ENCODE measurements around the gene SLC50A1.
"Not testable (repeated sequence)": the region's sequence is repeated elsewhere in the genome, so short reads cannot be mapped to it uniquely, and the experiment has no call there.

SLC50A1 gene

GRCh38 chr1:155166051-155166470 is 30.4 kb downstream of the SLC50A1 start:
- Histone ChIP-seq H3K4me3 (ENCODE audit: low read depth, low read length) (no peak overlapping the region), H3K9me3 (ENCODE audit: severe bottlenecking) (peaks cover 2% of the 10 kb centered on the region), H3K27me3 (ENCODE audit: insufficient read depth, low read depth, severe bottlenecking) (no peaks in the 10 kb centered on the region), H3K27ac (no peak overlapping the region), H3K36me3 (peaks cover 19% of the 10 kb centered on the region)
- peak; percentile 23 for DNase-seq
- no peak for TF ChIP-seq CTCF (IDR thresholded peaks at IDR 0.05; ENCODE audit: low read depth, low read length)

- Histone ChIP-seq H3K27ac (no peak overlapping the region), H3K4me3 (ENCODE audit: low read depth, low read length) (no peak overlapping the region), H3K36me3 (peaks cover 20% of the 10 kb centered on the region), H3K9me3 (ENCODE audit: severe bottlenecking) (peaks cover 2% of the 10 kb centered on the region), H3K27me3 (ENCODE audit: insufficient read depth, low read depth, severe bottlenecking) (no peaks in the 10 kb centered on the region)
- TF ChIP-seq CTCF (IDR thresholded peaks at IDR 0.05; ENCODE audit: low read depth, low read length) = no peak
- DNase-seq = peak; percentile 25
These were observed 31.0 kb downstream of the SLC50A1 start for GRCh38 chr1:155166471-155167165.

GRCh38 chr1:155167166-155168104 is 31.8 kb downstream of the SLC50A1 start:
- Histone ChIP-seq H3K36me3 (peaks cover 23% of the 10 kb centered on the region), H3K4me3 (ENCODE audit: low read depth, low read length) (peak overlapping the region; percentile 45), H3K27ac (no peak overlapping the region), H3K9me3 (ENCODE audit: severe bottlenecking) (peaks cover 2% of the 10 kb centered on the region), H3K27me3 (ENCODE audit: insufficient read depth, low read depth, severe bottlenecking) (no peaks in the 10 kb centered on the region)
- peak; percentile 100 for TF ChIP-seq CTCF (IDR thresholded peaks at IDR 0.05; ENCODE audit: low read depth, low read length)
- DNase-seq = peak; percentile 99

GRCh38 chr1:155168105-155168445 is 32.4 kb downstream of the SLC50A1 start:
- not testable (repeated sequence) for DNase-seq; H3K27me3 ChIP-seq (ENCODE audit: insufficient read depth, low read depth, severe bottlenecking); H3K4me3 ChIP-seq (ENCODE audit: low read depth, low read length); H3K9me3 ChIP-seq (ENCODE audit: severe bottlenecking); H3K27ac ChIP-seq
- H3K36me3 ChIP-seq = peaks cover 23% of the 10 kb centered on the region

- no peak overlapping the region for H3K4me3 ChIP-seq (ENCODE audit: low read depth, low read length)
- no peak overlapping the region for H3K27ac ChIP-seq
- peaks cover 2% of the 10 kb centered on the region for H3K9me3 ChIP-seq (ENCODE audit: severe bottlenecking)
- H3K27me3 ChIP-seq (ENCODE audit: insufficient read depth, low read depth, severe bottlenecking) = no peaks in the 10 kb centered on the region
- TF ChIP-seq CTCF (IDR thresholded peaks at IDR 0.05; ENCODE audit: low read depth, low read length) = no peak
- peaks cover 23% of the 10 kb centered on the region for H3K36me3 ChIP-seq
- peak; percentile 14 for DNase-seq
These were observed 33.0 kb downstream of the SLC50A1 start for GRCh38 chr1:155168456-155169210.

- no peaks in the 10 kb centered on the region for H3K27me3 ChIP-seq (ENCODE audit: insufficient read depth, low read depth, severe bottlenecking)
- H3K4me3 ChIP-seq (ENCODE audit: low read depth, low read length) = no peak overlapping the region
- H3K27ac ChIP-seq = no peak overlapping the region
- DNase-seq = peak; percentile 3
- no peak for TF ChIP-seq CTCF (IDR thresholded peaks at IDR 0.05; ENCODE audit: low read depth, low read length)
- H3K9me3 ChIP-seq (ENCODE audit: severe bottlenecking) = peaks cover 2% of the 10 kb centered on the region
- peaks cover 23% of the 10 kb centered on the region for H3K36me3 ChIP-seq
These were observed 33.9 kb downstream of the SLC50A1 start for GRCh38 chr1:155169541-155169940.

Data from WERI-Rb-1 (cell line).